HG03135 (cell line): ENCODE measurements around the gene CHRNA5.

Experiments
- ATAC-seq: cut with Tn5 transposase; IDR thresholded peaks from one replicate; pipeline ENCODE4 v1.9.1; 2021; ENCODE audit warnings: mild to moderate bottlenecking, moderate library complexity; ENCODE audit not compliant: unreplicated experiment

Gene CHRNA5

GRCh38 chr15:78636378-78636859, 71.1 kb downstream of the CHRNA5 start:
- no peak for ATAC-seq

DNA sequence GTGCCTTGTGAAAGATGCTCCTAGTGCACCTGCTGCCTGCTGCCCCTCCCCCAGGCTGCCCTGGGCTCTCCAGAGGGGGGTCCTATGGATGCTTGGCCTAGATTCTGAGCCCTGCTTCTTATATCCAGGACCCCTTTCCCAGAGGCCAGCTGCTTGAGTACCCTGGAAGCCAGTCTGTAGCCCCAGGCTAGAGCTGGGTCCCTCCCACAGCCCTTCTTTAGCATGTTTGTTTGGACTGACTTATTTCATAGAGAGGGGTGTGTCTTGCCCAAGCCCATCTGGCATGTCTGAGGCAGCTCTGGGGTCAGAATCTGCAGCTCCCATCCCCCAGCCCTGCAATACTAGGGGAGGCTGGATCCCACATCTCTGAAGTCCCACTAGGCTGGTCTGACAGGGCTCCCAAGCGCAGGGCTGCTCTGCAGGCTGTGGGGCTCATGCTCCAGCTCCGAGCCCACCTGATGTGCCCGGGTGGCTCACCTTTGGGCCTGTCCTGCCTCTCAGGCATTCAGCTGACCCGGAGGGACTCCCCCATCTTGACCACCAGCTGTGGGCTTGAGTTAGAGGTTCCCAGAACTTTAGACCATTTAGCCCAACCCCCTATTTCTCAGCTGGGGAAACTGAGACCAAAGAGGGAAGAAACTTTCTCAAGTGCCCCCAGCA, 72.6 kb downstream of the CHRNA5 start:
- ATAC-seq = no peak

DNA sequence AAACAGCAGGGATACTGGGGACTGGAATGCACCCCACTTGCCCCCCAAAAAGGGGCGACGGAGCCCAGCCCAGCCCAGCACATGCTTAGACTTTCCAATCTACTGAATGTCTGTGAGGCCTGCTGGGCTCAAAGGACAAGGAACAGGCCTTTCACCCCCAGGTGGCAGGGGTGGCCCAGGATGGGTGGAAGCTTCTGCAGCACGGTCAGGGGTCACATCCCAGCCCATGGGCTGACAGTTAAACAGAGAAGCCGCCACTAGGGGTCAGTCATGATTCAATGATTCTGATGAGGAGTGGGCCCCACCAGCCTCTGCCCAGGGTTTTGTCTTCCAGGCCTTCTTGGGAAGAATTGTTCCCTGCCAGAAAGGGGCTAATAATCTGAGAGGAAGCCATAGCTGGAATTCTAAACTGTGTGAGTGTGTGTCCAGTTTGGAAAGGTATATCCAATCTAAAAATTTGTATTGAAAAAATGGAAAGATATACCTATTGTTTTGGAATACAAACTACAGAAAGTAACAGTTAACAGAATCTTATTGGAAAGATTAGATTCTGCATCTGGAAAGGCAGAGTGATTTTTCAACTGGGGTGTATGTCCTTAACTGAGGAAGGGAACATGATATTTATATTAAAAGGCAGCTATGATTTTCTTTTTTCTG, 73.5 kb downstream of the CHRNA5 start:
- no peak for ATAC-seq

DNA sequence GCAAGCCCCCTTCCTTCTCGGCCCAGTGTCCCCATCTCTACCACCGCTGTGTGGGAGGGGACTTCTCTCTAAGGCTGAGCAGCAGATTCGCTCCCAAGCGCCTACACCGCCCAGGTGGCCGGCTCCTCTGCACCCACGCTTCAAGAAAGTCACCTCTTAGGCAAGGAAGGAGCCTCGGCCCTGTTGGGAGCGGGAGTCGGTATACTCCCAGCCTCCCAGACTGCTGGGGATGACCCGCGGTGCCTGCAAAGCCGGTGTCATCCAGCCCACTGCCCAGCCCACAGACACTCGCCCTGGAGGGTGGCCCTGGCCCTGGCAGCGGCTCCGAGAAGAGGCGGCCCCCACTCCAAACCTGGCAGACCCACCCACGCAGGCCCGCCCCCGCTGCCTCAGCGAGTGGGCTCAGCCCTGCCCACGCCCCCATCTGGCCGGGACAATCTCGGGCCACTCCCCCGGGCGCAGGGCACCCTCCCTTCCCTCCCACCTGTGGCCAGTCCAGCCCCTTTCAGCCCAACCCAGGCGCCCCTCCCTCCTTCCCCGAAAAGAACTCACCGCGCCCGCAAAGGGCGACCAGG, 75.3 kb downstream of the CHRNA5 start:
- ATAC-seq = no peak

DNA sequence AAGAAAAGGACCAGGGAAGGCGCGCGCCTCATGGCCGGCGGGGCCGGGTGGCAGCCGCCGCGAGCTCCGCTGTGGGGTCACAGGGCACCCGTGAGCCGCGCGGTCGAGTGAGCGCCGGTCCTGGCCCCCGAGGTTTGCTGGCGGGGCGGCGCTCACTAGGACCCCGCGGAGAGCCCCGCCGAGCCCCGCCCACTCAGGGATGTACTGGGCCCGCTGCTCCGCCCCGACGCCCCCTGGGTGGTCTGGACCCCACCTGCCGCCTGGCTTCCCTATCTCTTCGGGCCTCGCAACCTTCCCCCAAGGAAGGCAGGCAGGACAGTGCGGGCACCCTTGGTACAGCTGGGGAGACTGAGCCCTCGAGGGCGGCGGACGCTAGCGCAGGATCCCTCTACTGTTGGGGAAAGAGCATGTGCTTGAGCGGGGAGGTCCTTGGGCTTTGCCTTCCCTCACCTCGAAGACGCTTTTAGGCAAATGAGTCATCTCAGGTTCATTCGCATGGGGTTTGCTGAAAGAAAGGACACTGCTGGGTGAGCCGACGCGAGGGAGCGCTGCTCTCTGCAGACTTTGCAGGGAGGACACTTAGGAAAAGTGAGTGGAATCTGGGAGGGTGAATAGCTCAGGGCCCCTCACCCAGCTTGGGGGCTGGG, 75.9 kb downstream of the CHRNA5 start, which contains the start of gene CHRNB4:
Gene CHRNB4, minus strand, starts transcription at position 109 of the 647 bp plus-strand sequence. Its CDS starts 77 bp downstream, at position 32.
- ATAC-seq = no peak

DNA sequence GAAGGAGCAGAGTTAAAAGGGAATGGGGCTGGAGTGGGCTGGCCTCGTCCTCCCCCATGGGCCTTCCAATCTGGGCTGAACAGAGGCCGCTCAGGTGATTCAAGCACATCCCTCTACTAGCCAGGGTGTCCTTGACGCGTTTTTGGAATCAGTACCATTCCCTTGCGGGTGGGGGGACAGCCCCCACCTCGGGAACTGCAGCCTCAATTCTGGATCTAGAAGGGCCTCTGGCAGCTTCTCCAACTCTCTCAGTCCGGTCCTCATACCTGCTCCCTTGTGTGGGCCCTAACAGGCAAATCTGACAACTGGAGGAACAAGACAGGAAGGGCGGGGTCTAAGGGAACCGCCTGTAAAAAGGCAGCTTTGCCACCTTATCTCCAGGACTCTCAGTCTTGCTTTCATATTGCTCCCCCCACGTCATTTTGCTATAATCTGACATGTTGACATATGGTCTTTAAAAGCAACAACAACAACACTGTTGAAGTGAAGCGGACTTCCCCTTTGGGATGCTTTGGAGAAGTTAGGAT, 76.5 kb downstream of the CHRNA5 start:
- ATAC-seq = no peak

GRCh38 chr15:78642331-78642730, 77.0 kb downstream of the CHRNA5 start:
- ATAC-seq = no peak
